Right forelimb (tissue), 1 donor: ENCODE measurements around the gene PSMB4.
"Not testable (repeated sequence)": the region's sequence is repeated elsewhere in the genome, so short reads cannot be mapped to it uniquely, and the experiment has no call there.

Experiments
- DNase-seq: peaks from one replicate; pipeline ENCODE4 v3.0.0-alpha.2; 2018

PSMB4 gene

DNA sequence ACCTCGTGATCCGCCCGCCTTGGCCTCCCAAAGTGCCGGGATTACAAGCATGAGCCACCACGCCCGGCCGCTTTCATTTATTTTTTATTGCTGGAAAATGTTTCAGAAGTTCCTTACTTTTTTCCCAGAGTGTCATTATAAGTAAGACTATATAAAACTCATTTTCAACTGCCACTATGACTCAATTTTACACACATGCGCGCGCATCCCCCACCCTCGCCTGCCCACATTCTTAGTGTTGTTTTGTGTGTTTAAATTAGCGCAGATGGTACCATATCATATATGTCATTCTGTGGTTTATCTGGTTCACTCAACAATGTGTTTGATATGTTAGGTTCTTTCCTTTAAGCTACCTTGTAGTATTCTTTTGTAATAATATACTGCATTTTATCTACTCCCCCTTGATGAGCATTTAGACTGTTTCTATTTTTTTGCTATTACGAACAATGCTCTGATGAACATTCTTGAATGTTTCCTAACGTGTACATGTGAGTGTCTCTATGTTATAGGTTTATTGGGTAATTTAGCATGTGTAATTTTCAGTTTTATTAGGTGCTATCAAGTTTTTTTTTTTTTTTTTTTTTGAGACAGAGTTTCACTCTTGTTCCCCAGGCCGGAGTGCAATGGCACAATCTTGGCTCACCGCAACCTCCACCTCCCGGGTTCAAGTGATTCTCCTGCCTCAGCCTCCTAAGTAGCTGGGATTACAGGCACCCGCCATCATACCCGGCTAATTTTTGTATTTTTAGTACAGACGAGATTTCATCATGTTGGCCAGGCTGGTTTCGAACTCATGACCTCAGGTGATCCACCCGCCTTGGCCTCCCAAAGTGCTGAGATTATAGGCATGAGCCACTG, 8.9 kb upstream of the PSMB4 start:
- not testable (repeated sequence) for DNase-seq

DNA sequence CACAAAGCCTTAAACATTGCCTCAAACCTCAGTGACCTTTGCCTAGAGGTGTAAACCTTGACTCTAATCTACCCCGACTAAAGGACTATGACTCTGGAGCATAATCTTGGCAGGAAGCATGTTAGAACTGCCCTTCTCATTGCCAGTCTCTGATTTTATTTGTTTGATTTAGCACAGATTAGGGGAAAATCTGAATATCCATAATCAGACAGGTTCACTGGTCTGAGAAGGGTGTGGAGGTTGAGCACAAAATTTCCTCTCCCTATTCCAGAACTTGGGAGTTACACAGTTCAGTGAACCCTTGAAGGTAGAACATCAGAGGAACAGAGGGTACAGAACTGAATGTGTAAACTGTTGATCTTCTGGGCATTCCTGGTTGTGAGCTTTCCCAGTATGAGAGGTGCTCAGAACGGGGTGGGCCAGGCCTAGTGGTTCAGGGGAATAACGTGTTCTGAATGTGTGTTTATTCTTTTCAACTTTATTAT, 8.3 kb upstream of the PSMB4 start:
- DNase-seq, result no peak

DNA sequence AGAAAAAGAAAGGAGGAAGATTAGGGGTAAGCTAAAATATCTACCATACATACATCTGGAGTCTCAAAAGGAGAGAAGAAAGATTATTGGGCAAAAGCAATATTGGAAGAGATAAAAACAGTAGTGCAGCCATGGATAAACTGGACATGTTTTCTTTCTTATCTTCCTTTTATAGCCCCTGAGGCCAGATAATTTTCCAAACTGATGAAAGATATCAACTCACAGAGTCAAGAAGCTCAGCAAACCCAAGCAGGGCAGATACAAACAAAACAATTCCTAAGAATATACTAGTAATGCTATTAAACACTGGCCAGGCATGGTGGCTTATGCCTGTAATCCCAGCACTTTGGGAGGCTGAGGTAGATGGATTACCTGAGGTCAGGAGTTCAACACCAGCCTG, 5.8 kb upstream of the PSMB4 start:
- no peak for DNase-seq

DNA sequence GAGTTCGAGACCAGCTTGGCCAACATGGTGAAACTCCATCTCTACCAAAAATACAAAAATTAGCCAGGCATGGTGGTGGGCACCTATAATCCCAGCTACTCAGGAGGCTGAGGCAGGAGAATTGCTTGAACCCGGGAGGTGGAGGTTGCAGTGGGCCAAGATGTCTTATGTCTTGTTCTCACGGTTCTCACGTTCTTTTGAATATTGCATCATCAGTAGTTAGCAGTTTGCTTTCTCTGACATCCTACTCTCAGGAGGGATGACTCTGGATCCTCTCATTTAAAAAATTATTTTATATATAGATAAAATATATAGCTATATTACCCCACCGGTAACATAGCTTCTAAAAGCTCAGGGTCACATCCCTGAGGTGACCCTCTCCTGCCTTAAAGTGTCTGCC, 3.1 kb upstream of the PSMB4 start:
- DNase-seq, result not testable (repeated sequence)

DNA sequence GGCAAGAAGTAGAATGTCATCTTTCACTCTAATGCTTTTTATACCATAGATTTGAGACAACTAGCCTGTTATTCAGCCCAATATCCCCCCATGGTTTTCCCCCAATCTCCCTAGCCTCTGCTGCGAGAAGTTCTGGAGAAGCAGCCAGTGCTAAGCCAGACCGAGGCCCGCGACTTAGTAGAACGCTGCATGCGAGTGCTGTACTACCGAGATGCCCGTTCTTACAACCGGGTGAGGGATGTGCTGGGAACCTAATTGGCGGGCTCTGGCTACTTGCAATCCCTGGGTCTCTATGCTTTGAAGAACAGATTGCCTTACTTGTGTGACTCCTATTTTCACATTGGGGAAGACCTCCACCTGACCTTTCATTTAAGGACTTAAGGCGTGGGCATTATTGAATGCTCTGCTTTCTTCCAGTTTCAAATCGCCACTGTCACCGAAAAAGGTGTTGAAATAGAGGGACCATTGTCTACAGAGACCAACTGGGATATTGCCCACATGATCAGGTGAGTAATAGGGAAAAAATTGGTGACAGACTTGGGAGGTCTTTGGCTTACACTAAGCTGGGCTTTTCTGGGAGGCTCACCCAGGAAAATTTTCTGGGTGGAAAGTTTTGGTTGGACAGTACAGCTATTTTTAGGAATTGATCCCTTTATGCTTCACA, 1.9 kb downstream of the PSMB4 start:
- DNase-seq, result no peak

DNA sequence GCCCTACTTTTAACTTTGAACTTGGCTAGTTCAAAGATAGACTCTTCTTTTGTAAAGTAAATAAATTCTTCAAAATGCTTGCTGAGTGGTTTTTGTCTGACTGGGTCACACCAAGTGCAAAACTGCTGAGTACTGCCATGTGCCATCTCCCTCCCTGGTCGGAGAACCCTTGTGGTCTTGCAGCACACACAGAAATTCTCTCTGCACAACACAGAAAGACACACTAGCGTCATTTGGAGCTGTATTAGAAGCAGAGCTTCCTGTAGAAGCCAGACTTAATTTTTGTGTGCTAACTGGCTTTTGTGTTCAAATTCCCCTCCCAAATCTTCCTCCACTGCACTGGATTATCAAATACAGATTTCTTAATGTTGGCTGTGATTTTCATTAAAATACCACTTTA, 2.5 kb downstream of the PSMB4 start:
- DNase-seq, result no peak

DNA sequence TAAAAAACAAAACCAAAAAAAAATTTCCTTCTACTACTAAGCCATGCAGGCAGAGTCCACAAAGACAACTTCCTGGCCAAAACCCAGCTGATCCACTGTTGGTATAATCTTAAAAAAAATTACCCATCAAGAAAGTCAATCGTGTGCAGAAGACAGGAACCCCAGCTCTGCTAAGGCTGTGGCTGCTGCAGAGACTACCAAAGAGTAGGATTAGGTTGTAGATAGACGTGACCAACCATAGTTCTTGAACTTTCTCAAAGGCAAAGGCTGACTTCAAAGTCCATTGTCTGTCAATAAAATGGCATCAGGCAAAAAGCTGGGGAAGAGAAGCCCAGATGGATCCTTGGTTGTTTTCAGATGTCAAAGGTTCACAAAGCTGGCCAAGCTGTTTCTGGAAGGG, 3.4 kb downstream of the PSMB4 start:
- DNase-seq, result no peak

DNA sequence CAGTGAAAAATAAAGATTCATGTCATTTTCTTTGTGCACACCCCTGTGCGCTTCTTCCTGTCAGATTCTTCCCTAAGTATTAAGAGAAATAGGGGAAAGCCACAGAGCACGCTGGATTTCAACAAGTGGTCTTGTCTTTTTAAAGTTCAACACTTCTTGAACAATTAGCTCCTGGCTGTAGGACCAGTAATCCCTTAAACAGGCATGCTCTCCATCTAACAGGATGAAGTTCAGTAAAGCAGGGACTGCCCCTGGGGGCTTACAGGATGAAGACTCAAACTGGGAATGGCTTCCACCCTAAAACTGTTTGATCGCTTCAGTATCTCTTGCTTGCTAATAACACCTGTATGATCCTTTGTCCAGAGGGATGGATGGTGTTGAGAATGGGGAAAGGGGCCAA, 4.2 kb downstream of the PSMB4 start:
- DNase-seq, result no peak

DNA sequence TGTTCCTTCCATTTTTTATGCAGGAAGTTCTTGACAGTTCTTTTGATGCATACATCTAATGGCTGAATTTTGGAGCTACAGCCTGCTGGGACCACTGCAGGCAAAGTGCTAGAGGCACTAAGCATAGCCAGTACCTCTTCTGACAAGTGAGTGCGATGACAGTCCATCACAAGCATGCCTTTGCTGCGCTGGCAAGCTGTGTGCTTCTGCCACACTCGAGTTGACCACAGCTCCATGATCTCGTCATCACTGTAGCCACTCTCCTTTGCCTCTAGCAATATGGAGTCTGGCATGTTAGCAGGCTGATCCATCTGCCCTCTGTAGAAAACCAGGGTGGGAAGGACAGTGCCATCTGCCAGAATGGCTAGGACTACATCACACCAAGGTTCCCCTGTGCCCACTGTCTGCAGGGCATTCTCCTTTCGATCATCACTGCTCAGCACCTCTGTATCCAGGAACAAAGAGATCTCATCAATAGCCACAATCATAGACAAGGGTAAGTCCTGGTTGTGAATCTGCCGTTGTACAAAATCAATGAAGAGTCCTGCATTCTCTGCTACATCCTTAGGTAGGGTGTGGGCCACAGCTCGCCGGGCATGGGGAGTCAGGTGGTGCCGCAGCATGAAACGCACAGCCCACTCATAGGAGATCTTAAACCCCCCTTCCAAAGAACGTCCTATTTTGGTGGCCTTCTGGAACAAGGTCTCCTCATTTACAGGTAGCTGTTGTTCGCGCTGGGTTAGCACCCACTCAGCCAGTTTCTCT, 6.0 kb downstream of the PSMB4 start:
- DNase-seq, result no peak

DNA sequence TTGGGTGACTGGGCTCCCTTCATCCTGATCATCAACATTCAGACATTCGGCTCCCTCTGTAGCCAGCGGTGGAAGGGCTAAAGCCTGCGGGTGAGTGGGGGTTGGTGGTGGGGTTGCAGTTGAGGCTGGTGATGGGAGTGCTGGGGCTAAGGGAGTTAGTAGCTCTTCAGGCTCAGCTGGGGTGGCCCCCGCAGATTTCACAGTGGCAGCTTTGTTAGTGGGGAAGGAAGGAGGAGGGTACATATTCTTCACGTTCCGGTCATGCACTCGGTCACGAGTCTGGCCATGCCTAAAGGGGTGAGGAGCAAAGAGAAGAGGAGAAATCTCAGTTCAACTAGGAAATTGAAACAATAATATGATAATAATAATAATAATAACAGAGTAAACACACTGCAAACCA, 6.8 kb downstream of the PSMB4 start:
- no peak for DNase-seq

DNA sequence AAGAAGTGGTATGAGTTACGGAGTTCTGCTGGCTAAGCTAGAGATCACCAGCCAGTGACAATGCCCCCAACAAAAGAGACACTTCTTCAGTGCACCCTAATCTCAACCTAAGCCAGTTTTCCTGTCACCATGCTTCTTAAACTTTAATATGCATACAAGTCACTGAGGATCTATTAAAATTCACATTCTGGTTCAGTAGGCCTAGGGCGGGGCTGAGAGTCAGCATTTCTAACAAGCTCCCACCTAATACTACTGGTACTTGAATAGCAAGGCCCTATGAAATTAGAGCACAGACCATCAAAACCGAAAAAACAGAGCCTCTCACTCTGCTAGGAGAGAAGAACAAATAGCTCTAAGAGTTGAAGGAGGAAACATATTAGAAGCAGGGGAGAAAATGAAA, 7.9 kb downstream of the PSMB4 start:
- no peak for DNase-seq

DNA sequence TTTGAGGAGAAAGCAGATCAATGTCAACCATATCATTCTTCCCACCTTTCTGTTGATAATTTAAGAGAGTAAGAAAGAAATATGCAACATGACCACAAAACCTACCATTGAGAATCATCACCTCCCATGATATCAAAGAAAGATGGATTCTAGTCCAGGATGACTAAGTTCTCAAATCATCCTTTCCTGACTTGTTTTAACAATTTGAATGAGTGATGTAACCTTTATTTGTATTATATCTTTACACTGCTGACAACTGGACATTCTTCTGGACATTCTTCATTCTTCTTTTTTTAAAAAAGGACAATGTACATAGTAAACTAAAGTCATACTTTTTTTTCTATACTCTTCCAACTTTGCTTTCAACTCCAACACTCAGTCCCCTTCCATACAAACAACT, 9.5 kb downstream of the PSMB4 start:
- no peak for DNase-seq

DNA sequence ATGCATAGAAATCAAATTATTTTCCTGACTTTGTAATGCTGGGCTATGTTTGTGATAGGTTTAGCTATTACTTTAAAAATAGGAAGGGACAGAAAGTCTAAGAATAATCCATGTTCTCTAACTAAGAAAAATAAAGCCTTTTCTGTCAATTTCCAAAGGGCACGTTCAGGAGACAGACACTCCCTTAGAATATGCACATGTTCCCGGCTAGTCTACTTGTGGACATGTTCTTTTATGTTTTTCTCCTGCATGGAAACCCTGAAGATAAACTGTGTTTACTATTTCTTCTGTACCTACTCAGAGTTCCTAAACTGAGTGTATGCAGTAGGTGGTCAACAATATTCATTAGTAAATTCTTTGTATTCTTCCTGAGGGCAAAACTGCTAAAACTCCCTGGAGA, 12.5 kb downstream of the PSMB4 start:
- no peak for DNase-seq

DNA sequence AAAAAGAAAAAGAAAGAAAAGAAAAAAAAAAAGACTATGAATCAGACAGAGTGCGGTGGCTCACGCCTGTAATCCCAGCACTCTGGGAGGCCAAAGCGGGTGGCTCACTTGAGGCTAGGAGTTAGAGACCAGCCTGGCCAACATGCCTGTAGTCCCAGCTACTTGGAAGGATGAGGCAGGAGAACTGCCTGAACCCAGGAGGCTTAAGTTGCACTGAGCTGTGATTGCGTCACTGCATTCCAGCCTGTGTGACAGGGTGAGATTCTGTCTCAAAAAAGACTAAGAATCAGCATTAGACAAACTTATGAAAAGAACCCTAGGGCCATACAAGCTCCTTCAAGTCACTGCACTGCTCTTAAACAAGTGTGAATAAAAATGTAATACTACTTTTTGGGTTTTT, 16.9 kb downstream of the PSMB4 start:
- no peak for DNase-seq

DNA sequence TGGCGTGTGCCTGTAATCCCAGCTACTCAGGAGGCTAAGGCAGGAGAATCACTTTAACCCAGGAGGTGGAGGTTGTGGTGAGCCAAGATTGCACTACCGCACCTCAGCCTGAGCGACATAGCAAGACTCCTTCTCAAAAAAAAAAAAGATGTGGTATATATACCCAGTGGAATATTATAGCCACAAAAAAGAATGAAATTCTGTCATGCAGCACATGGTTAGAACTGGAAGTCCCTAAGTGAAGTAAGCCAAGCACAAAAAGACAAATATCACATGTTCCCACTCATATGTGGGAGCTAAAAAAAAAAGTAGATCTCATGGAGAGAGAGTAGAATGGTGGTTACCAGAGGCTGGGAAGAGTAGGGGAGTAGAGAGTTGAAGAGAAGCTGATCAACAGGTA, 18.7 kb downstream of the PSMB4 start:
- DNase-seq, result no peak

DNA sequence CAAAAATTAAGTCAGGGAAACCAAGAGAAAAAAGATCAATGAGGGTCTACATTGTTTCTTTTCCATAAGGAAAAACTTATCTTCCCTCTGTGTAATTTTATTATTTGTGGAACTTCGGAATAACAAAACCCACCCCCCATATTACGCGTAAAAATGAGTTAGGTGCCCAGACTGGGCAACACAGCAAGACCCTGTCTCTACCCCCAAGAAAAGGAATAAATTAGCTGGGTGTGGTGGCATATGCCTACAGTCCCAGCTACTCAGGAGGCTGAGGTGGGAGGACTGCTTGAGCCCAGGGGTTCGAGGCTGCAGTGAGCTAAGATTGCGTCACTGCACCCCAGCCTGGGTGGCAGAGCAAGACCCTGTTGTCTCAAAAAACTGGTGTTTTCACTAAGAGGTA, 20.4 kb downstream of the PSMB4 start:
- no peak for DNase-seq

DNA sequence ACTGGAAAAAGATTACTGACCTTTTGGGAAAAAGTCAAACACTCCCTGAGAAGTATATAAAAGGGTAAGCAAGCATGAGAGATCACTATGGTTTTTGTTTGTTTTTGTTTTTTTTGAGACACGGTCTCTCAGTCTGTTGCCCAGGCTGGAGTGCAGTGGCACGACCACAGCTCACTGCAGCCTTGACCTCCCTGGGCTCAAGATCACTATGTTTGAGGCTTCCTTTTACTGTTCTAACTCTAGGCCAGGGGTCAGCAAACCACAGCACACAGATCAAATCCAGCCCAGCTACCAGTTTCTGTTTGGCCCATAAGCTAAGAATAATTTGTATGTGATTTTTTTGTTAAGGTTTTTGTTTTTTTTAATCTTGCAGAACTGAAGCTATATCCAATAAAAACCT, 25.7 kb downstream of the PSMB4 start:
- DNase-seq, result no peak

DNA sequence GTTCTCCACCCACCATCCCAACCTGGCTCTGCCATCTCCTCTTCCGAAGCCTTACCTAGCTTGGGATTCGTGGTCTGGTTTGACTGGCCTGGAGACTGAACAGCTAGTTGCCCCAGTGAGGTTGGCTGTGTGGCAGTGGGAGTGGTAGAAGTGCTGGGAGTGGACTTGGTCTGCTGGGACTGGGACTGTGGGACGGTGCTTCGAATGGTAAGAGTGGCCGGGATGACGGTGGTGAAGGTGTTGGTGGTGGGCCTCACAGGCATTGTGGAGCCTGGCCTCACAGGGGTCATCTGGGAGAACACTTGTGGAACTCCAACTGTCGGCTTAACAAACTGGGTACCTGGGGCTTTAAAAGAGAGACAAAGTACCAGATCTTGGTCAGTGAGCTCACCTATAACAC, 28.7 kb downstream of the PSMB4 start:
- no peak for DNase-seq

DNA sequence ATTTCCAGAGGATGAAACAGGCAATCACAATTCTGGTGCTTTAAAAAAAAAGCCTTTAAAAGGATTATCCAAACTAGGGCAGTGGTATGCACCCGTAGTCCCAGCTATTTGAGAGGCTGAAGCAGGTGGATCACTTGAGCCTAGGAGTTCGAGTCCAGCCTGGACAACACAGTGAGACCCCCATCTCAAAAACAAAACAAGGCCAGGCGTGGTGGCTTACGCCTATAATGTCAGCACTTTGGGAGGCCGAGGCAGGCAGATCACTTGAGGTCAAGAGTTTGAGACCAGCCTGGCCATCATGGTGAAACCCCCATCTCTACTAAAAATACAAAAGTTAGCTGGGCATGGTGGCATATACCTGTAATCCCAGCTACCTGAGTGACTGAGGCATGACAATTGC, 34.5 kb downstream of the PSMB4 start:
- DNase-seq, result not testable (repeated sequence)

DNA sequence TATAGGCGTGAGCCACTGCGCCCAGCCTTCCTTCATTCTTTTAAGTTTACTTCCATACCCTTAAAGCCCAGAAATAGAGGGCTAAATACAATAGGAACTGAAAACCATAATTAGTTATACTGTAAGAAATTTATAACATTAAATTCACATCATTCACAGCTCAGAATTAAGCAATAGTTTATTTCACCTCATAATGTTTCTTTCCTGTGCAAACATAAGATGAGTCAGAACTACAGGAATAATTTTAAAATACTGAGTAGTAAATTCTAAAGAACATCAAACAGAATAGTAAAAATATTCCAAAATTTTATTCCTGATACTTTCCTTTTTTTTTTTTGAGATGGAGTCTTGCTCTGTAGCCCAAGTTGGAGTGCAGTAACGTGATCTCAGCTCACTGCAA, 35.8 kb downstream of the PSMB4 start:
- no peak for DNase-seq

DNA sequence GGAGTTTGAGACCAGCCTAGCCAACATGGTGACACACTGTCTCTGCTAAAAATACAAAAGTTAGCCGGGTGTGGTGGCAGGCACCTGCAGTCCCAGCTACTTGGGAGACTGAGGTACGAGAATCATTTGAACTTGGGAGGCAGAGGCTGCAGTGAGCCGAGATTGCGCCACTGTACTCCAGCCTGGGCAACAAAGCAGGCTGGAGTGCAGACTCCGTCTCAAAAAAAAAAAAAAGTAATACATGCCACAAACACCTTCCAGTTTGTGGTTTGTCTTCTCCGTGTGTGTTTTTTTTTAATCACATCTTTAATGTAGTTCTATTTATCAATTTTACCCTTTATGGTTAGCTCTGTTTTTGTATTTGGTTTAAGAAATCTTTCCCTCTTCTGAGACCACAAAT, 37.6 kb downstream of the PSMB4 start:
- DNase-seq, result no peak

DNA sequence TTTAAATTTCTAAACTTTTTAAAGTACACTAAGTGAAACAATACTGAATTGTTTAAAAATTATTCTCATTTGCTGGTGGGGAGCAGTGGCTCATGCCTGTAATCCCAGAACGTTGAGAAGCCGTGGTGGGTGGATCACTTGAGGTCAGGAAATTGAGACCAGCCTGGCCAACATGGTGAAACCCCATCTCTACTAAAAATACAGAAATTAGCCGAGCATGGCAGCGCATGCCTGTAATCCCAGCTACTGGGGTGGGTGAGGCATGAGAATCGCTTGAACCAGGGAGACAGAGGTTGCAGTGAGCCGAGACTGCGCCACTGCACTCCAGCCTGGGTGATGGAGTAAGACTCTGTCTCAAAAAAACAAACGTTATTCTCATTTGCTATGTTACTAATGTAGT, 38.0 kb downstream of the PSMB4 start:
- not testable (repeated sequence) for DNase-seq
